Neuronal stem cell (in vitro differentiated cells): ENCODE data around the gene GPATCH3.
A peak's percentile ranks its signal among the peaks of the same experiment; 100 is the strongest.

Experiments used
- DNase-seq: peaks from one replicate; pipeline ENCODE4 v3.0.0-alpha.2; 2013; ENCODE audit warnings: low spot score
- H2AFZ ChIP-seq: one replicate; pipeline ENCODE4 v1.6.1; 2013; ENCODE audit warnings: mild to moderate bottlenecking, low read length, inconsistent platforms
- H2AK5ac ChIP-seq: 2 replicates; pipeline ENCODE4 v1.6.1; 2013; ENCODE audit warnings: low read depth, mild to moderate bottlenecking, inconsistent platforms, low read length, moderate library complexity, mixed read lengths
- H2BK120ac ChIP-seq: 2 replicates; pipeline ENCODE4 v1.6.1; 2013; ENCODE audit warnings: low read depth, mild to moderate bottlenecking, inconsistent platforms, low read length, moderate library complexity, mixed read lengths
- H2BK12ac ChIP-seq: one replicate; pipeline ENCODE4 v1.6.1; 2013; ENCODE audit warnings: low read length, inconsistent platforms
- H2BK15ac ChIP-seq: 2 replicates; pipeline ENCODE4 v1.6.1; 2013; ENCODE audit warnings: mild to moderate bottlenecking, low read length, inconsistent platforms, mixed read lengths
- H2BK5ac ChIP-seq: one replicate; pipeline ENCODE4 v1.6.1; 2013; ENCODE audit warnings: inconsistent platforms, mild to moderate bottlenecking, low read length, moderate library complexity
- H3K14ac ChIP-seq: one replicate; pipeline ENCODE4 v1.6.1; 2013; ENCODE audit warnings: low read length, inconsistent platforms
- H3K18ac ChIP-seq: 2 replicates; pipeline ENCODE4 v1.6.1; 2013; ENCODE audit warnings: low read length, inconsistent platforms
- H3K23ac ChIP-seq: 2 replicates; pipeline ENCODE4 v1.6.1; 2013; ENCODE audit warnings: low read depth, mild to moderate bottlenecking, mixed read lengths, low read length, inconsistent platforms; ENCODE audit not compliant: poor library complexity
- H3K27ac ChIP-seq: replicated peaks from 3 replicates; pipeline ENCODE4 v1.5.1; 2013; ENCODE audit warnings: low read length, inconsistent platforms
- H3K27me3 ChIP-seq, 3 experiments: 2 replicates each; pipeline ENCODE4 v1.6.1; 2013; ENCODE audit warnings: low read length in 3 of 3, mild to moderate bottlenecking in 2 of 3, inconsistent platforms in 1 of 3, low read depth in 1 of 3, mixed read lengths in 1 of 3, moderate library complexity in 1 of 3; ENCODE audit not compliant: control insufficient read depth in 3 of 3, insufficient read depth in 3 of 3
- H3K36me3 ChIP-seq, 2 donors: replicated peaks in 1 of 2; 2 replicates each; pipeline ENCODE4 v1.6.1; 2013; ENCODE audit warnings: low read length in 2 of 2; ENCODE audit not compliant: control insufficient read depth in 2 of 2, insufficient read depth in 2 of 2
- H3K4ac ChIP-seq: 2 replicates; pipeline ENCODE4 v1.6.1; 2013; ENCODE audit warnings: inconsistent platforms, mild to moderate bottlenecking, low read length, moderate library complexity
- H3K4me1 ChIP-seq, 2 donors: 1 replicate in 1 of 2; 2 replicates in 1 of 2; pipeline ENCODE4 v1.6.1; 2013; ENCODE audit warnings: low read length in 2 of 2, low read depth in 1 of 2; ENCODE audit not compliant: control insufficient read depth in 2 of 2, insufficient read depth in 1 of 2
- H3K4me2 ChIP-seq: one replicate; pipeline ENCODE4 v1.6.1; 2013; ENCODE audit warnings: mild to moderate bottlenecking, low read length, inconsistent platforms; ENCODE audit not compliant: insufficient read depth, poor library complexity, severe bottlenecking
- H3K4me3 ChIP-seq, 2 donors: 2 replicates each; pipeline ENCODE4 v1.5.1; 2013; ENCODE audit warnings: low read length in 2 of 2, mild to moderate bottlenecking in 2 of 2, inconsistent platforms in 1 of 2, moderate library complexity in 1 of 2
- H3K79me1 ChIP-seq: one replicate; pipeline ENCODE4 v1.6.1; 2013; ENCODE audit warnings: low read depth, mild to moderate bottlenecking, inconsistent platforms, low read length, moderate library complexity
- H3K9ac ChIP-seq: one replicate; pipeline ENCODE4 v1.6.1; 2013; ENCODE audit warnings: mild to moderate bottlenecking, low read depth, low read length, inconsistent platforms; ENCODE audit not compliant: poor library complexity
- H3K9me3 ChIP-seq, 2 donors: replicated peaks in 1 of 2; 2 replicates each; pipeline versions ENCODE3 to v1.6.1; 2013; ENCODE audit warnings: low read length in 2 of 2, mild to moderate bottlenecking in 2 of 2, inconsistent platforms in 1 of 2, low read depth in 1 of 2, mixed read lengths in 1 of 2, moderate library complexity in 1 of 2; ENCODE audit not compliant: control insufficient read depth in 2 of 2, insufficient read depth in 1 of 2
- H4K8ac ChIP-seq: one replicate; pipeline ENCODE4 v1.6.1; 2013; ENCODE audit warnings: low read depth, mild to moderate bottlenecking, inconsistent platforms, low read length, moderate library complexity
- H4K91ac ChIP-seq: one replicate; pipeline ENCODE4 v1.6.1; 2013; ENCODE audit warnings: low read length, low read depth, mild to moderate bottlenecking, inconsistent platforms; ENCODE audit not compliant: poor library complexity
- WGBS, 2 donors: extraction: QIAGEN DNeasy Blood & Tissue Kit; methylation state at CpG; one replicate each; pipeline ENCODE4 v1.1.7; 2013; ENCODE audit warnings: missing lambda C conversion rate in 2 of 2, mixed read lengths in 1 of 2; ENCODE audit not compliant: insufficient read length in 2 of 2, insufficient replicate concordance in 1 of 2; ENCODE audit errors: extremely low coverage in 2 of 2; 5-methylcytosine and 5-hydroxymethylcytosine counted together

GPATCH3 gene

DNA sequence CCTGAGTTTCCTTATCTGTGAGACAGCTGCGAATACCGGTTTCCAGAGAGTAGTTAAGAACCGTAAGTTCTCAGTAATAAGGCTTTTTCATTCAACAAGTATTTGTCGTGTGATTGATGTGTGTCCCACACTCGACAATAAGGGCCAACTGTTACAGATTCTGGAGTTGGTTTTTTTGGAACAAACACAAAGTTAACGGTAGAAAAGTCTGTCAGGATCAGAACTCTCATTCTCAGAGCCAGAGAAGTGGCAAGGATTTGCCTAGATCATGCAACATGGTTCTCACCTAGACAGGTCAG, 22.1 kb upstream of the GPATCH3 start:
- peak overlapping the region; percentile 91 to 96 for H3K4me3 ChIP-seq
- no peak overlapping the region for H4K8ac ChIP-seq
- no peak overlapping the region for H3K27ac ChIP-seq
- peaks cover 13 to 41% of the 10 kb centered on the region in 2 donors for H3K36me3 ChIP-seq
- H3K4me1 ChIP-seq, result peaks cover 7 to 8% of the 10 kb centered on the region in 2 donors
- no peak overlapping the region for H2AK5ac ChIP-seq
- no peak overlapping the region for H3K9ac ChIP-seq
- no peak overlapping the region for H4K91ac ChIP-seq
- H3K79me1 ChIP-seq, result peaks cover 8% of the 10 kb centered on the region
- no peak overlapping the region for H2BK5ac ChIP-seq
- no peak for DNase-seq
- peak overlapping the region; percentile 89 for H2AFZ ChIP-seq
- H3K14ac ChIP-seq, result no peak overlapping the region
- no peaks in the 10 kb centered on the region for H3K27me3 ChIP-seq
- no peaks in the 10 kb centered on the region for H3K9me3 ChIP-seq
- H3K18ac ChIP-seq, result no peak overlapping the region
- H2BK12ac ChIP-seq, result no peak overlapping the region
- H3K4me2 ChIP-seq, result peak overlapping the region; percentile 80
- no peak overlapping the region for H2BK120ac ChIP-seq
- no CpG with 5 or more reads among the region's 6 CpGs for WGBS, 2 donors
- no peak overlapping the region for H2BK15ac ChIP-seq
- no peak overlapping the region for H3K23ac ChIP-seq
- no peak overlapping the region for H3K4ac ChIP-seq

DNA sequence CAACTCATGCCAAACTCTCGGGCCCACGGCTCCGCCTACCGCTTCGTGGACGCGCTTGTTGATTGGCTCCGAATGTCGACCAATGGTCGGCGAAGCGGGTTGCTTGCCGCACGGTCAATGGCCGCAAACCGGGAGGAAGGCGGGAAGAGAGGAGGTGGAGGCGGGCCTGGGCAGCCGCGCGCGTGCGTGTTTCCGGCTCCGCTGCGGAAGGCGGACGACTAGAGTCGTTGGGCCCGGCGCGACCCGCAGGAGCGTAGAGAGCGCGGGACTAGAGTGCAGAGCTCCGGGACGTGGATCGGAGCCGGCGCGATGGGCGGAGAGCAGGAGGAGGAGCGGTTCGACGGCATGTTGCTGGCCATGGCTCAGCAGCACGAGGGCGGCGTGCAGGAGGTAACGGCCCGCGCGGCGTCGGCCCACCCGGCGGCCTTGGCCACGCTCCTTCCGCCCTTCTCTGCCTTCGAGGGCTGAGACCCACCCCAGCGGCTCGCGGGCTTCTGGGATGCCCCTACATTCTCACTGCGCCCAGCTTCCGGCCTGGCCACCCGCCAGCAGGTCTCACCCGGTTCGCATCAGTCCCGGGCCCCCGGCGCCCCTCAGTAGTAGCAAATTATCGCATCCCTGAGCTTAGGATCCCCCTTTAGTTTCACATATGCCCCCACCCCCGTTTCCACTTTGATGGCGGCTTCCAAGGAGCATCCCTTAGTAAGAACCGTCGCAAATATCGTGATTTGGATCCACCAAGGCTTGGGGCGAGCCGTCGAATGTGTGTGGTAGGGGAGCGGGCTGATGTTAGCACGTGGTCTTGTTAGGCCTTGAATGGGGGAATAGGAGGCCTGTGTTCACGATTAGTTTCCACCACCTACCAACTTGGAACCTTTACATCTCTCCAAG, 21.5 kb upstream of the GPATCH3 start, which contains the start of gene NUDC:
TSS of gene NUDC (plus strand) at position 204 of the 891 bp plus-strand sequence. CDS start at position 310, 106 bp downstream.
- Histone ChIP-seq H3K4me2 (peak within 1 kb of the TSS; percentile 80), H3K4me1 (peaks cover 7 to 8% of the 10 kb centered on the region in 2 donors), H4K91ac (no peak within 1 kb of the TSS), H3K18ac (peak within 1 kb of the TSS; percentile 61), H2BK12ac (no peak within 1 kb of the TSS), H3K23ac (peak within 1 kb of the TSS; percentile 98), H2AK5ac (no peak within 1 kb of the TSS), H3K14ac (no peak within 1 kb of the TSS), H3K4me3 (peak within 1 kb of the TSS; percentile 91 to 96), H4K8ac (no peak within 1 kb of the TSS), H3K9ac (peak within 1 kb of the TSS; percentile 96), H3K27me3 (no peaks in the 10 kb centered on the region), H3K79me1 (peaks cover 8% of the 10 kb centered on the region), H2BK120ac (no peak within 1 kb of the TSS), H2BK5ac (peak within 1 kb of the TSS; percentile 77), H3K36me3 (peaks cover 13 to 35% of the 10 kb centered on the region in 2 donors), H2AFZ (peak within 1 kb of the TSS; percentile 89), H3K27ac (no peak within 1 kb of the TSS), H3K4ac (no peak within 1 kb of the TSS), H2BK15ac (no peak within 1 kb of the TSS), H3K9me3 (no peaks in the 10 kb centered on the region)
- DNase-seq, result peak; percentile 93
- WGBS, 2 donors, result no CpG with 5 or more reads among the region's 83 CpGs

DNA sequence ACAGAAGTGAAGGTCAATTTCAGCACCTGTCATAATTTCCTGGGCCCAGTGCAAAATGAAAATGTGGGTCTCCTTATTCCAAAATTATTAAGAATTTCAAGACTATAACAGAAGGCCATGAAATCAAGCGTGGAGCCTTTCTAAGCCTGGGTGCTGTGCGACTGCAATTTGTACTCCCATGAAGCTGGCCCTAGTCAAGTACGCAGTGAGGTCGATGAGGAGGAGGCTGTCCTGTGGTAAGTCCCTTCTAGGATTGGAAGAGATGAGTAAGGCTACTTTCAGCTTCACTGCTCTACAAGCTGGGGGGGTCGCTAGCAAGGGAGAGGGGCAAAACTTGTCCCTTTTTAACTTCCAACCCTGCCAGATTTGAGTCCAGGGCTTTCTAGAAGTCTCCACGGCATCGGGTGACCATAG, 20.9 kb upstream of the GPATCH3 start:
- Histone ChIP-seq H2AFZ (peak overlapping the region; percentile 78), H4K8ac (no peak overlapping the region), H2BK5ac (no peak overlapping the region), H3K4me3 (peak overlapping the region; percentile 65 to 91), H3K4me2 (peak overlapping the region; percentile 65), H2AK5ac (no peak overlapping the region), H2BK12ac (no peak overlapping the region), H3K18ac (peak overlapping the region; percentile 15), H3K9me3 (no peaks in the 10 kb centered on the region), H3K27ac (no peak overlapping the region), H3K23ac (peak overlapping the region; percentile 98), H2BK120ac (no peak overlapping the region), H3K79me1 (peaks cover 8% of the 10 kb centered on the region), H3K9ac (no peak overlapping the region), H3K4me1 (peaks cover 7 to 8% of the 10 kb centered on the region in 2 donors), H3K27me3 (no peaks in the 10 kb centered on the region), H2BK15ac (no peak overlapping the region), H3K14ac (no peak overlapping the region), H4K91ac (no peak overlapping the region), H3K4ac (no peak overlapping the region), H3K36me3 (peaks cover 13 to 29% of the 10 kb centered on the region in 2 donors)
- WGBS, 2 donors, result no CpG with 5 or more reads among the region's 7 CpGs
- no peak for DNase-seq

DNA sequence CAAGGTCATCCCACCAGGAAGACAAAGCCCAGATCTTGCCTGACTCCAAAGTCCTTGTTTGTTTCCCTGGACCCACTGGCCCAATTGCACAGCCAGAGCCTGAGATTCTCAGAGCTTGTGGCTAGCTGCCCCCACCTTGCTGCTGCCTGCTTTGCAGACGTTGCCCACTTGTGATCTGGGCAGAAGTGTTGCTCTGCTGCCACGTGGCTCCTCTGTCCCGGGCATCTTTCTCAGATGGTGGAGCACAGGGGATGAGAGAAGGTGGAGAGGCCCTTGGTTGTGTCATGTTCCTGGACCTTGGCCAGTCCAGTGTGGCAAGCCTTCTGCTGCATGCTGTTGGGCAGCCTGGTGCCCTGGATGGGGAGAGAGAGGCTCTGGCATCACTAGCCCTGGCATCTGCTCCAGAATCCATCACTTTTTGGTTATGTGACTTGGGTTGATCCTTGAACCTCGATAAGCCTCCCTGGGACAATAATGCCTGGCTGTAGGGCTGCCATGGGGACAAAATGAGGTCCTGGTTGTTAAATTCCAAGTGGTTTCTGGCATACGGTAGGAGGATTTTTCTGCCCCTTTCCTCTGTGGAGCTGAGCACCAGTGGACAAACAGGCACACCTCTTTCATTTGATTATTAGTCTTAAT, 15.1 kb upstream of the GPATCH3 start:
- H2BK12ac ChIP-seq, result no peak overlapping the region
- H3K27me3 ChIP-seq, result peaks cover 0 to 21% (median 2%) of the 10 kb centered on the region in 3 experiments
- H3K27ac ChIP-seq, result no peak overlapping the region
- H3K18ac ChIP-seq, result no peak overlapping the region
- H2BK5ac ChIP-seq, result no peak overlapping the region
- no peak overlapping the region for H3K4me2 ChIP-seq
- H2BK120ac ChIP-seq, result no peak overlapping the region
- no peak overlapping the region for H3K23ac ChIP-seq
- no peaks in the 10 kb centered on the region for H3K9me3 ChIP-seq
- H3K79me1 ChIP-seq, result no peaks in the 10 kb centered on the region
- no CpG with 5 or more reads among the region's 5 CpGs for WGBS, 2 donors
- peak overlapping the region; percentile 79 for H2AK5ac ChIP-seq
- peaks cover 0 to 4% of the 10 kb centered on the region in 2 donors for H3K4me1 ChIP-seq
- DNase-seq, result no peak
- H3K14ac ChIP-seq, result no peak overlapping the region
- no peak overlapping the region for H3K9ac ChIP-seq
- H4K91ac ChIP-seq, result no peak overlapping the region
- H4K8ac ChIP-seq, result no peak overlapping the region
- H3K4me3 ChIP-seq, result no peak overlapping the region
- H3K4ac ChIP-seq, result no peak overlapping the region
- H2AFZ ChIP-seq, result no peak overlapping the region
- H3K36me3 ChIP-seq, result no peaks in the 10 kb centered on the region
- peak overlapping the region; percentile 3 for H2BK15ac ChIP-seq
